H1 (cell line): ENCODE data around the gene DNAL1. TPM values are rescaled to one million over a fixed set of nuclear protein-coding genes. Genes with fewer than 3 reads are reported as not detected.

ENCODE experiments used
- CHD7 ChIP-seq: fragments of 300-600 bp; sonication (generic); IDR thresholded peaks from 2 replicates; pipeline ENCODE4 v1.7.1; 2012; ENCODE audit warnings: low read length, moderate library complexity, mild to moderate bottlenecking, inconsistent platforms; ENCODE audit not compliant: insufficient replicate concordance
- CREB1 ChIP-seq: IDR thresholded peaks from 2 replicates; pipeline ENCODE4 v1.6.1; 2012; ENCODE audit warnings: inconsistent platforms
- GTF2F1 ChIP-seq: IDR thresholded peaks from 2 replicates; pipeline ENCODE4 v1.6.1; 2012; ENCODE audit warnings: low read depth, low read length, improper control_type of control experiment, borderline replicate concordance
- RFX5 ChIP-seq: IDR thresholded peaks from 2 replicates; pipeline ENCODE4 v1.6.1; 2011; ENCODE audit warnings: low read depth, low read length, improper control_type of control experiment, borderline replicate concordance
- RXRA ChIP-seq: IDR thresholded peaks from 2 replicates; pipeline ENCODE4 v1.6.1; 2011; ENCODE audit warnings: low read depth, mild to moderate bottlenecking, low read length, moderate library complexity; ENCODE audit not compliant: insufficient read depth
- polyA plus RNA-seq, 7 experiments: library from polyadenylated mRNA; depleted of rRNA in 3 of 7; stranded (reverse) in 5 of 7; unstranded in 2 of 7; fragments of >200 nt in 5 of 7; fragments of 200-250 nt in 2 of 7; gene quantifications; 1 replicate in 5 of 7; 2 replicates in 1 of 7; 4 replicates in 1 of 7; pipeline versions ENCODE4 v1.2.1 to v1.2.3, GENCODE V29; 2011 to 2013; ENCODE audit warnings: missing spikeins in 2 of 7, mixed read lengths in 2 of 7
- total RNA-seq: library from RNA; stranded (reverse); fragmentation: NEBNext Ultra II Directional; extraction: Animal tissue kit (Norgen Biotek cat#: 25700); gene quantifications from 2 replicates; pipeline ENCODE4 v1.2.1, GENCODE V29; 2021

Gene DNAL1
- total and polyA plus RNA-seq, 2 of the 8 experiments (the other 6 are each of a cell fraction or from before 2014, with no cell fraction given) = 2.8 to 16.8 TPM

- no peak for TF ChIP-seq GTF2F1
- TF ChIP-seq CREB1 = no peak
- TF ChIP-seq RFX5 = no peak
- TF ChIP-seq RXRA = no peak
- no peak for TF ChIP-seq CHD7
Observed at GRCh38 chr14:73694083-73694482, 49.3 kb downstream of the DNAL1 start (continued).
